HG02642 (cell line): ENCODE results near the gene NSD2.
"Not testable (repeated sequence)": the region's sequence is repeated elsewhere in the genome, so short reads cannot be mapped to it uniquely, and the experiment has no call there.

ENCODE experiments used
- ATAC-seq: cut with Tn5 transposase; IDR thresholded peaks from one replicate; pipeline ENCODE4 v1.9.1; 2021; ENCODE audit warnings: mild to moderate bottlenecking; ENCODE audit not compliant: unreplicated experiment, poor library complexity

Gene NSD2

DNA sequence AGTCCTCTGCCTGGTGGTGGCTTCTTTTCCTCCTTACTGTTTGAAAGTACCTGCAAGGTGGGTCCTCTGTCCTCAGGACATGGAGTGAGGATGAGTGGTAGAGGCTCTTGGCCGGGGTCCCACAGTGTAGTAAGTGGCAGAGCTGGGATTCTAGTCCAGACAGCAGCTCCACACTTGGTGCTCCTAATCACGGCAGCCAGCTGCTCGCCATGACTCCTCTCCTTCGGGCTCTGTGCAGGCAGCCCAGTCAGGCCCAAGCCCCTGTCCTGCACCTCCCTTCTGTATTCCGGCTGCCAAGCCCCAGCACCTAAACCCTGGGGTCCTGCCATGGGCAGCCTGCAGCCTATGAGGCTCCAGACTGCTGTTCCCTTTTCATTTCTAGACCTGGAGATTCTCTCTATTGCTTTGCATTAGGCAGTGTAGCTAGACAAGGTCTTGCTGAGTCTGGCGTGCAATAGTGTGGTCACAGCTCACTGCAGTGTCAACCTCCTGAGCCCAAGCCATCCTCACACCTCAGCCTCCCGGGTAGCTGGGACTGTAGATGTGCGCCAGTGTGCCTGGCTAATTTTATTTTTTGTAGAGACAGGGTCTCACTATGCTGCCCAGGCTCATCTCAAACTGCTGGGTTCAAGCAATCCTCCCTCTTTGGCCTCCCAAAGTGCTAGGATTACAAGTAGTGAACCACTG, 24.9 kb downstream of the NSD2 start:
- ATAC-seq: no peak

DNA sequence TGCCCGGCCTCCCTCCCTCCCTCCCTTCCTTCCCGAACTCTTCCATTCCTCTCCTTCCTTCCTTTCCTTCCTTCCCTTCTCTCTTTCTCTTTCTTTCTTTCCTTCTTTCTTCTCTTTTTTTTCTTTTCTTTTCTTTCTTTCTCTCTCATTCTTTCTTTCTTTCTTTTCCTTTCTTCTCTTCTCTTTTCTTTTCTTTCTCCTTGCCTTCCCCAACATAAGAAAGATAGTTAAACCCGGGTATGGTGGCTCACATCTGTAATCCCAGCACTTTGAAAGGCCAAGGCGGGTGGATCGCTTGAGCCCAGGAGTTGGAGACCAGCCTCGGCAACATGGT, 25.4 kb downstream of the NSD2 start:
- ATAC-seq: no peak

DNA sequence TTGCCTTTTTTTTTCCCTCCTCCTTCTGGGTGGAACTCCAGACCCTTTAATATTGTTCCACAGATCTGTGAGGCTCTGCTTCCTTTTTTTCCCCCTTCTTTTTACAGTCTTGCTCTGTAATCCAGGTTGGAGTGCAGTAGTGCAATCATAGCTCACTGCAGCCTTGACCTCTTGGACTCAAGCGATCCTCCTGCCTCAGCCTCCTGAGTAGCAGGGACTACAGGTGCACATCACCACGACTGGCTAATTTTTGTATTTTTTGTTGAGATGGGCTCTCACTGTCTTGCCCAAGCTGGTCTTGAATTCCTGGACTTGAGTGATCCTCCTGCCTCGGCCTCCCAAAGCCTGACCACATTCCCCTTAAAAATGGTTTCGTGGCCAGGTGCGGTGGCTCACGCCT, 26.8 kb downstream of the NSD2 start:
- no peak for ATAC-seq

DNA sequence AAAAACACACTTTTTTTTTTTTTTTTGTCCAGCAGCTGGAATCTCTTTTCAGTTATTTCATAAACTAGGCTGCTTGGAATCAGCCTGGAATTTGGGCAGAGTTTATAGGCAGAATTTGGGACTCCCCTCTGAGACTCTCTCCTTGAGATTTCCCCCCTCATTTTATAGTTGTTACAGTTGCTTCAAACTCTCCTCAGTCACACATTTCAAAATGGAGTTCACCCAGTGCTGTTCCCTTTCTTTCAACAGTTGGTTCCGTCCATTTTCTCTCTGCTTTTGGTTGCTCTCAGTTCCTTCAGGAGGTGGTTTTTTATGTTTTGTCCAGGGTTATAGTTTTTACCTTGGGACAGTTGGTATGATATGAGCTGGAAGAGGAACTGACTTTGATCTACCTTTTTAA, 27.5 kb downstream of the NSD2 start:
- ATAC-seq: no peak

DNA sequence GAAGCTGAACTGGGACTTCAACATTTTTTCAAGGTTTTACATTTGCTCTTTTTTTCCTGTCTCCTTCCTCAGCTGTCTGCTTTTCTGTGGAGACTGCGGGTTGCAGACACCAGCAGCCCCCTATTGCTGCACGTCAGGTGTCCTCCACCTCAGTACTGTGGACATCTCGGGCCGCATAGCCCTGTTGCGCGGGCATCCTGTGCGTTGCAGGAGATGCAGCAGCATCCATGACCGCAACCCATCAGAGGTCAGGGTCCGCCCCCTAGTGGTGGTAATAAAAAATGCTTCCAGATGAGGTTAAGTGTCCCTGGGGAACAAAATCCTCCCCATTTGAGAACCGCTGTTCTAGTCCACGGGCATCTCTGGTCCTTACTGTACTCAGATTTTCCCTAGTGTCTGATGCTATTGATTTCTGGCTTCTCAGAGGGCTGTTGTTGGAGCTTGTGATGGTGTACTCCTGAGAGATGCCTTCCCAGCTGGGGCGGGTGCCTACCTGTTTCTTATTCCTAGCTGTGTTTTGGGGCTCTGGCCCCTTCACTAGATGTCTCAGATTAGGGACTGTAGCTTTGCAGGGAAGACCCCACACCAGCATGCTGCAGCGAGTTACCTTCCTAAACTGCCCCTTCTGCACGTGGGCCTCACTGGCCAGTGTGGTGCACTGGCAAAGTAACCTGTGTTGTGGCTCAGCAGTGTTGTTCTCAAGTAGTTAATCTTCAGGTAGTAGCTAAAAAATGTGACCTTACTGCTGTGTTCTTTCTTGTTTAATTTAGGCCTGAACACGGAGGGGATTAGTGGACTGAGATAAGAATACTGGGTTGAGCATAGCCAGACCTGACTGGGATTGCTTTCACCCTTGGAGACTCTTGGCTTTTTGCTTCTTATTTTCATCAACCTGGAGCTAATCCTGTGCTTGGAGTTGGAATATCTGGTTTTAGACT, 28.2 kb downstream of the NSD2 start:
- ATAC-seq: peak; percentile 81

DNA sequence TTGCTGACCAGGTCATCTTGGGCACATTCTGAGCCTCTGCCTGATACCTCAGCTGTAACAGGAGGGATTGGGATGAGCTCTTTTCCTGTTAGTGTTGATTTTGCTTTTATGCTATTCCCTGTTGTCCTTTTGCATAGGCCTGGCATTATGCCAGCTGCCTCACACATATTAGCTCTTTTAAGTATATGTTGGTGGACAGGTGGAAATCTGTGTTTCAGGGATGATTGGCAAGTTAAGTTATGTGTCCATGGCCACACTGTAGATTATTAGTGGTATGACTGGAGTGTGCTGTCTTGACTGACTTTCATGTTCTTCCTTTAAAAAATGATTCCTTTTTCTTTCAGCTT, 28.9 kb downstream of the NSD2 start:
- no peak for ATAC-seq

DNA sequence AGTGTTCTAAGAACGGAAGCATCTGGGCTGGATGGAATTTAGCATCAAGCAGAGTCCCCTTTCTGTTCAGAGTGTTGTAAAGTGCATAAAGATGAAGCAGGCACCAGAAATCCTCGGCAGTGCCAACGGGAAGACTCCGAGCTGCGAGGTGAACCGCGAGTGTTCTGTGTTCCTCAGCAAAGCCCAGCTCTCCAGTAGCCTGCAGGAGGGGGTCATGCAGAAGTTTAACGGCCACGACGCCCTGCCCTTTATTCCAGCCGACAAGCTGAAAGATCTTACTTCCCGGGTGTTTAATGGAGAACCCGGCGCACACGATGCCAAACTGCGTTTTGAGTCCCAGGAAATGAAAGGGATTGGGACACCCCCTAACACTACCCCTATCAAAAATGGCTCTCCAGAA, 29.4 kb downstream of the NSD2 start:
- no peak for ATAC-seq

DNA sequence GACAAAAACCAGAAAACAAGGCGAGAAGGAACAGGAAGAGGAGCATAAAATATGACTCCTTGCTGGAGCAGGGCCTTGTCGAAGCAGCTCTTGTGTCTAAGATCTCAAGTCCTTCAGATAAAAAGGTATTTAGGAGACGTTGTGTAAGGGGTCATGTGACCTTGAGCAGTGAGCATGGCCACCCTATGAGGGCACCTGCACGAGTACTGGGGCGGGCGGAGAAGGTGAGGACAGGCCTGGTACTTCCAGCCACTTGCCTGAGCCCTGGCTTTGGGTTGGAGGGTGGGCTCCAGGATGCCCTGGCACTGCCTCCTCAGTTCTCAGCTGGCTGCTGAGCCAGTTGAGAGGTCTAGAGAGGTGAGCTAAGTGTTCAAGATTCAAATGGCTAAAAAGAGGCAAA, 29.9 kb downstream of the NSD2 start:
- no peak for ATAC-seq

DNA sequence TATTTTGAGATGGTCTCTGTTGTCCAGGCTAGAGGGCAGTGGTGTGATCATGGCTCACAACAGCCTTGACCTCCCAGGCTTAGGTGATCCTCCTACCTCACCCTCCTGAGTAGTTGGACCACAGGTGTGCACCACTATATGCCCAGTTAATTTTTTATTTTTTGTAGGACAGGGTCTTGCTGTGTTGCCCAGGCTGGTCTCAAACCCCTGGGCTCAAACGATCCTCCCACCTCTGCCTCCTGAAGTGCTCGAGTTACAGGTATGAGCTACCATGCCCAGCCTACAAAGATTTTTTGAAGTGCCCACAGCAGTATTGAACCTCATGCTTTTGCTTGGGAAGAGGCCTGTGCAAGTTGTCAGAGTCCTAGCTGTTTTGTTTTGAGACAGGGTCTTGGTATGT, 31.1 kb downstream of the NSD2 start:
- ATAC-seq: no peak

DNA sequence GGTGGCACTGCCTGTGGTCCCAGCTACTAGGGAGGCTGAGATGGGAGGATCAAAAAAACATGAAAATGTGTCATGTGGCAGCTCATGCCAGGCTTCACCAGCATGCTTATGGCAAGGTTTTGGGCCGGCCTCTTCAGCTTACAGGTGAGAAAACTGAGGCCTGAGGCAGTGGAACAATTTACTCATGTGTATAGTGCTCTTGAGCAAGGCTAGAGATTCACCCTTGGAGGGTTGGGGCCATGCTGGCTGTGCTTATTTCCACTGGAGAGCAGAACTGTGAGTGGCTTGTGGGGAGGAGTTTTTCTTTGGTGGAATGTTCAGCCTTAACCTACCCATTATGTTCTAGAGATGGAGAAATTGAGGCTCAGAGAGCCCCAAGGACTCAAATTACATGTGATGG, 31.8 kb downstream of the NSD2 start:
- ATAC-seq: no peak

DNA sequence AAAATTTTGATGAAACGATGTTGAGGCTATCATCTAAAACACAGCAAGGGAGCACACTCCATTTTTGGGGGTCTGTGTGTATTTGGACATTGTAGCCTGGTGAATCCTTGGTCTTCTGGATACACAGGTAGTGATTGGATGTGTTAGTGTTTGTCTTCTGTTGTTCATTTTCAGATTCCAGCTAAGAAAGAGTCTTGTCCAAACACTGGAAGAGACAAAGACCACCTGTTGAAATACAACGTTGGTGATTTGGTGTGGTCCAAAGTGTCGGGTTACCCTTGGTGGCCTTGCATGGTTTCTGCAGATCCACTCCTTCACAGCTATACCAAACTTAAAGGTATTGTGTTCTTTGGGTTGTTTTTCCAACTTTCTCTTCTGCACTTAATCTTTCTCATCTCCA, 32.8 kb downstream of the NSD2 start:
- no peak for ATAC-seq

DNA sequence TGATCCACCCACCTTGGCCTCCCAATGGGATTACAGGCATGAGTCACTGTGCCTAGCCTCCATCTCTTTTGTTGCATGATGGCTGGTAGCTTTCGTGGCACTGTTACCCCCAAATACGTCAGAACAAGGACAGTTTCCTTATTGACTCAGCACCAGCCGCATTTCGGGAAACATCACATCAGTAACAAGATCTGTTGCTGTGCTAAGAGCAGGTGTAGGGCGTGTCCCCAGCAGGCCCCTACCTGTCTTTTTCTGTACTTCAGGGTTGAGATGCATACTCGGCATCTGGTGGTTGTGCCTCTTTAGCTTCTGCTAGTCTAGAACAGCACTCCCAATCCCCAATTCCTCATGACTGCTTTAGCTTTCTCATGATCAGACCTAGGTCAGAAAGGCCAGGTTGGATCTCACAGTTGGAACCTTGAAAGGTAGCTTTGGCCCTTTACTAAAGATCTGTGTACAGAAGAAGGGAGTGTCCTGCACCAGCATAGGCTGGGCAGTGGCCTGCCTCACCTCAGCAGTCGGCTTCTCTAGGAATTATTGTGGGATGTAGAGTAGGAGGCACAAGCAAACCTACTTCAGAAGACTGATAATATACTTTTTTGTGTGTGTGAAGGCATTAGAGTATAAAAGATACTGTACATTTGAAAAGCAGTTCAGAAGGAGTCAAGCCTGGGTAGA, 36.8 kb downstream of the NSD2 start:
- no peak for ATAC-seq

DNA sequence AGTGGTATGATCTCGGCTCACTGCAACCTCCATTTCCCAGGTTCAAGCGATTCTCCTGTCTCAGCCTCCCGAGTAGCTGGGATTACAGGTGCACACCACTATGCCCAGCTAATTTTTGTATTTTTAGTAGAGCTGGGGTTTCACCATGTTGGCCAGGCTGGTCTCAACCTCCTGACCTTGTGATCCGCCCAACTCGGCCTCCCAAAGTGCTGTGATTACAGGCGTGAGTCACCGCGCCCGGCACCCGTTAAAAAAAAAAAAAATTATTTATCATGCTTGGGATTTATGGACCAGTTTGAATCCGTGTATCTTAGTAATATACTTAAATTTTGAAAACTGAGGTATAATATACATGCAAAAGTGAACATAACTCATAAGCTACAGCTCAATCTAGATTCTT, 38.5 kb downstream of the NSD2 start:
- not testable (repeated sequence) for ATAC-seq

DNA sequence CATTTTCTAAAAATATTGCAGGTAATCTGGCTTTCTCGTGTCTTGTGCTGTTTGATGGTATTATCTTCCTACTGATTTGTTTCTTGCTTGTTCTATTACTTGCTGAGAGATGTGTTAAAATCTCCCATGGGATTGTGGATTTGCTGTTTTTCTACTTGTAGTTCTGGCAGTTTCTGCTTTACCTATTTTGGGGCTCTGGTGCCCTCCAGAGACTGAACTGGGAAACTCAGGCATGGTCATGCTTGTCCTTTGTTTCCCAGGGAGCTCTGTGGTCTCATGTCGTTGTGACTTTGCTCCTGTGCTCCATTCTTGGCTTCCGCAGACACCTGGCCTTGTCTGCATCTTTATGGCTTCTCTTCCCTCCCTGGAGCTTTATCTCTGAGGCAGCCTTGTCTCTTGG, 39.5 kb downstream of the NSD2 start:
- ATAC-seq: no peak

DNA sequence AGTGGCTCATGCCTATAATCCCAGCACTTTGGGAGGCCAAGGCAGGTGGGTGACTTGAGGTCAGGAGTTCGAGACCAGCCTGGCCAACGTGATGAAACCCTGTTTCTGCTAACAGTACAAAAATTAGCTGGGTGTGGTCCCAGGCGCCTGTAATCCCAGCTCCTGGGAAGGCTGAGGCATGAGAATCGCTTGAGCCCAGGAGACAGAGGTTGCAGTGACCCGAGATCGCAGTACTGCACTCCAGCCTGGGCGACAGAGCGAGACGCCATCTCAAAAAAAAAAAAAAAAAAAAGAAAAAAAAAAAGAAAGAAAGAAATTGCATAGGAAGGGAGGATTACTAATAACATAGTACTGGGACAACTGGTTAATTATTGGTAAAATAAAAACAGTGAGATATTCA, 40.1 kb downstream of the NSD2 start:
- not testable (repeated sequence) for ATAC-seq

DNA sequence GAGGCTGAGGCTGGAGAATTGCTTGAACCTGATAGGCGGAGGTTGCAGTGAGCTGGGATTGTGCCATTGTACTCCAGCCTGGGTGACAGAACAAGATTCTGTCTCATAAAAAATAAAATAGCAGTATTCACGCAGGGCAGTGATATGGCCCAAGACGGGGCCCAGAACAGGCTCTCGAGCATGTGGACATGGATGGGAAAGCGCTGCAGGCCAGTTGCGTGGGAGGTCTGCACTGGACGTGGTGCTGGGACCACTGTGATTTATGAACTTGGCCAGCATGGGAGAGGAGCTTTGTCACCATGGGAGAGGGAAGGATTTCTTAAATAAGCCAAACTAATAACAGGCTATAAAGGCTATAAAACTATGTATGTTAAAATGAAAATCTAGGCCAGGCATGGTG, 51.6 kb downstream of the NSD2 start:
- ATAC-seq: no peak

DNA sequence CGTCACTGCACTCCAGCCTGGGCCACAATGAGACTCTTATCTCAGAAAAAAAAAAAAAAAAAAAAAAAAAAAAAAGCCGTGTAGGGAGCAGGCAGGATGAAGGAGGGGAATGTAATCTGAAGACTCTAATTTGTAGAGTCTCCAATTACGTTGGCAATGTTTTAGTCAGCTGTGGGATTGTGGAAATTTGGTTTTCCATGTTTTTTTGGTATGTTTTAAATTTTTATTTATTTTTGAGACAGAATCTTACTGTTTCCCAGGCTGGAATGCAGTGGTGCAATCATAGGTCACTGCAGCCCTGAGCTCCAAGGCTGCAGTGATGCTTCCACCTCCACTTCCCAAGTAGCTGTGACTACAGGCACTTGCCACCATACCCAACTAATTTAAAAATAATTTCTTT, 56.5 kb downstream of the NSD2 start:
- no peak for ATAC-seq

DNA sequence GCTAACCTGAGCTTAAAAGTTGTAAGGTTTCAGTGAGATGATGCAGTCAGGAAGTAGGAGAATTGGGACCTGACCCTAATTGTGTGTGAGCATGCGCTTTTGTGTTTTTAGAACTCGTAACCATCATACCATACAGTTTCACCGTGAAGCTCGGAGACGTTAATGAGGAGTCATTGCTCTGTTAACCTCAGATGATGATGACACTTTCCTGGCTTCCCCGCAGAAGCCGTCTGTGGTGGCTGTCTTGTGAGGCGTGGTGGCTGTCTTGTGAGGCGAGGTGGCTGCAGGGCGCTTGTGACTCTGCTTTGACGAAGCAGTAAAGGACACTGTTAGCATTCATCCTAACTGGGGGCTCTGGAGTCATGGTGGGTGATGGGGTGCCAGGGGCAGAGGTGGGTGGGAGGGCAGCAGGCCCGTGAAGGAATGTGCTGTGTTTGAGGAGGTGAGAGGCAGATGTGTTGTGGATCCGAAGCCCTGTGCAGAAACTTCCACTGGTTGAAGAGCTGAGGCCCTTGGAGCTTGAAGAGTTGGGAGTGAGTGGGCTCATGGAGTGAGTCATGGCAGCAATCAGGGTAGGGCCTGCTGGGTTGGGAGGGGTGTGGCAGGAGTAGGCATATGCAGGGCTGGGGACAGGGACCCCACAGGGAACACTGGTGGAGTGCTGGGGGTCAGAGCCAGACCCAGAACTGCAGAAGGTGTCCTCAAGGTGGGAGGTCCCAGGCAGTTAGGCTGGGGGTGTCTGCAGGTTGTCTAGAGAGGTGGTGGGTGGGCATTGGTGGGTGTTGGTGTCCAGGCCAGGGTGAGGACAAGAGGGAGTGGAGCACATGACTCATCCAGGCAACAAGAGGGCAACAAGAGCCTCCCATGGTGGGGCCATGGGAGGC, 57.4 kb downstream of the NSD2 start:
- ATAC-seq: no peak

DNA sequence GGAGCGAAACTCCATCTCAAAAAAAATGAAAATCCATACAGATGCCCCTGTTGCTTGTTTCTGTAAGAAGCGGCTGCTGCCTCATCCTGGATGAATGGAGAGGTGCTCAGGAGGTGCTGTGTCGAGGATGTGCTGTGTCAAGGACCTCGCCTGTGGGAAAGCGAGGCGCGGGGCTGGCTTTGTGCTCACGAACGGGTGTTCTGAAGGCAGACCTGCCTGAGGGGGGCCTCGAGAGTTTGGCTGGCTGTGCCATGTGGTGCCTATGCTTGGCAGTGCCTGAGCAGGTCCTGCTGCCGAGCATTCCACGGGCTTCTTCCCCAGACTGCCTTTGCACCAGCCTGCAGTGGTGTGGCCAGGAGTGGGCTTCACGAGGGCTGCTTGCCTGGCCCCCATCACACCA, 61.5 kb downstream of the NSD2 start:
- ATAC-seq: no peak

DNA sequence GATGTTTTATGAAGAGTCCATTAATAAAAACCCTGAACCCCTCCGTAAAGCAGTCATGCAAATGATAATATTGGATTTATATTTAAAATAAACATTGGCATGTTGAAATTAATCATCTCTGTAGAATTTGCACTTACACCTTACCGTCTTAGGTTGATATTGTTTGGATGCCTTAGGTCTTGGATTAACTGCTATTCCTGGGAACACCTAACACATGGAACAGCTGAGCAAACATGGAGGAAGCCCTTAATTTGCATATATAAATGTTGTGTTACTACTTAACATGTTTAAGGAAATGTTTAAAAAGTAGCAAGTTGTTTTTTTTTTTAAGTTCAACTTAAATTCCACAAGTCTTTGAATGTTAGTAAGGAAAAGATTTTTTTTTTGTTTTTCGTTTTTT, 62.5 kb downstream of the NSD2 start:
- no peak for ATAC-seq

DNA sequence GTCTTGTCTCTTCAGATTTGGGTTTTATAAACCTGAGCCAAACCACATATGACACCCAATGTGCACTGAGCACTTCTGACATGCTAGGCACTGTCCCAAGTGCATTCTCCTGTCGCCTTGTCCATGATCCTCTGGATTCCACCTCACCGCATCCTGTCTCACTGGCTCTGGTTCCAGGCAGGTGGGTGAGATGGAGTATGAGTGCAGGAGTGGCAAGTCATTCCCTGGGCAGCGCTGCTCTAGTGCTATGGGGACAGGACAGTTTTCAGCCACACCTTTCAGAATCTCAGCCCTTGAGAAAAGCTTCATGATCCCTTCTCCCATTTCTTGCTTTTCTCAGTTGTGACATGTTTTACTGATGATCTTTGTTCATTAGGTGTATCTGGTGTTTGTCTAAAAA, 66.4 kb downstream of the NSD2 start:
- ATAC-seq: no peak
